HCT116 (cell line): ENCODE measurements around the gene RBMS1. TPM values are rescaled to one million over a fixed set of nuclear protein-coding genes. Genes with fewer than 3 reads are reported as not detected.

Source experiments
- ATAC-seq: fragments of 200-7000 bp; cut with Tn5 transposase; 2 replicates; pipeline ENCODE4 v1.9.1; 2020; ENCODE audit warnings: mild to moderate bottlenecking, moderate library complexity
- BruUV-seq: library from RNA; stranded (reverse); fragments of 400-500 nt; replicated peaks from 2 replicates; lab custom pipeline; 2021; lab: Mats Ljungman, UMichigan
- CTCF ChIA-PET: fragments of 300-600 bp; sonication (Branson Sonifier 250); formaldehyde crosslinking; loops from one replicate; lab custom pipeline; 2021; ENCODE audit warnings: antibody characterized with exemption; lab: Charles Lee
- POLR2A ChIA-PET: fragments of 300-600, 350-600 bp; sonication (Branson Sonifier 250); formaldehyde crosslinking; loops from one replicate; lab custom pipeline; 2021; ENCODE audit warnings: antibody characterized with exemption; lab: Charles Lee
- RAD21 ChIA-PET, 2 experiments: fragments of 300-600 bp; sonication (Branson Sonifier 250); formaldehyde crosslinking; loops; one replicate each; lab custom pipeline; 2023; ENCODE audit warnings: low total read pairs in 2 of 2; ENCODE audit not compliant: uncharacterized antibody in 2 of 2, unreplicated experiment in 2 of 2, low non-redundant PET in 1 of 2; lab: Charles Lee
- DNase-seq: peaks from one replicate; pipeline ENCODE4 v3.0.0-alpha.2; 2010; ENCODE audit warnings: low read depth, low spot score
- H2AFZ ChIP-seq: fragments of 200-600 bp; shearing (Covaris generic), sonication (generic); 2 replicates; pipeline ENCODE4 v1.6.1; 2017; ENCODE audit warnings: low read depth, mixed run types, mixed read lengths, antibody characterized with exemption, low read length; ENCODE audit not compliant: poor library complexity, severe bottlenecking
- H3K27ac ChIP-seq: 2 replicates; pipeline ENCODE4 v1.5.1; 2012; ENCODE audit warnings: low read depth, low read length
- H3K27me3 ChIP-seq: fragments of 200-600 bp; sonication (generic); 2 replicates; pipeline ENCODE4 v1.6.1; 2016; ENCODE audit warnings: mixed run types, low read length, mixed read lengths; ENCODE audit not compliant: insufficient read depth
- H3K36me3 ChIP-seq, 2 experiments: fragments of 200-500 bp in 1 of 2; fragments of 200-600 bp in 1 of 2; sonication (Bioruptor generic) in 1 of 2; sonication (generic) in 1 of 2; 2 replicates each; pipeline versions ENCODE4 v1.5.1 to v1.6.1; 2014 to 2016; ENCODE audit warnings: low read length in 2 of 2, inconsistent platforms in 1 of 2, mixed read lengths in 1 of 2, mixed run types in 1 of 2; ENCODE audit not compliant: insufficient read depth in 2 of 2, control insufficient read depth in 1 of 2
- H3K4me1 ChIP-seq, 2 experiments: fragments of 200-600 bp in 1 of 2; sonication (generic) in 1 of 2; 2 replicates each; pipeline versions ENCODE4 v1.5.1 to v1.6.1; 2012 to 2017; ENCODE audit warnings: low read length in 2 of 2, inconsistent platforms in 1 of 2, mild to moderate bottlenecking in 1 of 2, mixed read lengths in 1 of 2, mixed run types in 1 of 2, moderate library complexity in 1 of 2; ENCODE audit not compliant: insufficient read depth in 2 of 2, control insufficient read depth in 1 of 2
- H3K4me2 ChIP-seq: fragments of 200-600 bp; sonication (generic); 2 replicates; pipeline ENCODE4 v1.6.1; 2017; ENCODE audit warnings: mixed run types, low read length, mixed read lengths
- H3K4me3 ChIP-seq, 2 experiments: fragments of 200-600 bp in 1 of 2; sonication (generic) in 1 of 2; replicated peaks in 1 of 2; 2 replicates each; pipeline ENCODE4 v1.5.1; 2011 to 2016; ENCODE audit warnings: low read length in 2 of 2, control low read depth in 1 of 2, low read depth in 1 of 2, mild to moderate bottlenecking in 1 of 2, mixed read lengths in 1 of 2, mixed run types in 1 of 2
- H3K79me2 ChIP-seq: fragments of 200-600 bp; sonication (generic); 2 replicates; pipeline ENCODE4 v1.6.1; 2017; ENCODE audit warnings: mild to moderate bottlenecking, mixed run types, low read length, moderate library complexity, mixed read lengths; ENCODE audit not compliant: insufficient read depth
- H3K9ac ChIP-seq: fragments of 200-600 bp; sonication (generic); 2 replicates; pipeline ENCODE4 v1.6.1; 2016; ENCODE audit warnings: low read length, mixed read lengths
- H3K9me2 ChIP-seq: fragments of 200-600 bp; sonication (generic), shearing (Covaris generic); 2 replicates; pipeline ENCODE4 v1.6.1; 2017; ENCODE audit warnings: mixed run types, mild to moderate bottlenecking, moderate library complexity; ENCODE audit not compliant: insufficient read depth
- H3K9me3 ChIP-seq, 2 experiments: fragments of 200-500 bp in 1 of 2; fragments of 200-600 bp in 1 of 2; sonication (Bioruptor generic) in 1 of 2; sonication (generic) in 1 of 2; 2 replicates each; pipeline ENCODE4 v1.6.1; 2014 to 2017; ENCODE audit warnings: low read length in 2 of 2, mixed read lengths in 2 of 2, inconsistent platforms in 1 of 2, low read depth in 1 of 2, mild to moderate bottlenecking in 1 of 2, mixed run types in 1 of 2, moderate library complexity in 1 of 2; ENCODE audit not compliant: control insufficient read depth in 1 of 2, insufficient read depth in 1 of 2
- H4K20me1 ChIP-seq: fragments of 200-600 bp; sonication (generic), shearing (Covaris generic); 2 replicates; pipeline ENCODE4 v1.6.1; 2017; ENCODE audit warnings: mixed run types, mild to moderate bottlenecking, moderate library complexity; ENCODE audit not compliant: insufficient read depth
- CBX3 ChIP-seq: IDR thresholded peaks from 2 replicates; pipeline ENCODE4 v1.6.1; 2012; ENCODE audit warnings: low read depth
- CEBPB ChIP-seq: IDR thresholded peaks from 2 replicates; pipeline ENCODE4 v1.6.1; 2012; ENCODE audit warnings: low read depth
- EGR1 ChIP-seq: IDR thresholded peaks from 2 replicates; pipeline ENCODE4 v1.6.1; 2012; ENCODE audit warnings: low read depth
- ELF1 ChIP-seq: IDR thresholded peaks from 2 replicates; pipeline ENCODE4 v1.6.1; 2012; ENCODE audit warnings: low read depth, borderline replicate concordance
- EZH2 ChIP-seq: fragments of 200-600 bp; sonication (generic); IDR thresholded peaks from 2 replicates; pipeline ENCODE4 v1.6.1; 2017; ENCODE audit warnings: antibody characterized with exemption, mixed run types
- EZH2phosphoT487 ChIP-seq: fragments of 200-600 bp; IDR thresholded peaks from 2 replicates; pipeline ENCODE4 v1.6.1; 2018; ENCODE audit warnings: antibody characterized with exemption, borderline replicate concordance
- FOSL1 ChIP-seq: IDR thresholded peaks from 2 replicates; pipeline ENCODE4 v1.6.1; 2012; ENCODE audit warnings: low read depth
- JUND ChIP-seq: IDR thresholded peaks from 2 replicates; pipeline ENCODE4 v1.6.1; 2012
- MAX ChIP-seq: IDR thresholded peaks from 2 replicates; pipeline ENCODE4 v1.6.1; 2012
- POLR2A ChIP-seq: IDR thresholded peaks from 2 replicates; pipeline ENCODE4 v1.7.0; 2011; ENCODE audit warnings: borderline replicate concordance; ENCODE audit not compliant: insufficient read depth, insufficient read length; ENCODE audit errors: extremely low read depth
- RAD21 ChIP-seq: IDR thresholded peaks from 2 replicates; pipeline ENCODE4 v1.6.1; 2012; ENCODE audit warnings: low read depth, mild to moderate bottlenecking
- SRF ChIP-seq: IDR thresholded peaks from 2 replicates; pipeline ENCODE4 v1.6.1; 2012; ENCODE audit warnings: low read depth
- TCF7L2 ChIP-seq: IDR thresholded peaks from 2 replicates; pipeline ENCODE4 v1.7.0; 2011; ENCODE audit warnings: borderline replicate concordance, inconsistent platforms; ENCODE audit not compliant: insufficient read depth, insufficient read length; ENCODE audit errors: extremely low read depth
- YY1 ChIP-seq: IDR thresholded peaks from 2 replicates; pipeline ENCODE4 v1.6.1; 2011; ENCODE audit warnings: low read length, low read depth, moderate library complexity, mild to moderate bottlenecking; ENCODE audit not compliant: insufficient replicate concordance; ENCODE audit errors: extremely low read depth
- ZBTB33 ChIP-seq: IDR thresholded peaks from 2 replicates; pipeline ENCODE4 v1.6.1; 2011; ENCODE audit warnings: mild to moderate bottlenecking, low read length, moderate library complexity; ENCODE audit not compliant: insufficient replicate concordance; ENCODE audit errors: extremely low read depth
- intact Hi-C: fragments of 100-400 bp; cut with micrococcal nuclease; formaldehyde crosslinking; loops from 2 replicates; pipeline ENCODE4 v1.10.0; 2022
- total RNA-seq: library from RNA; stranded (reverse); gene quantifications from one replicate; pipeline ENCODE4 v1.2.1, GENCODE V29; 2021; ENCODE audit not compliant: unreplicated experiment
- TF ChIP-seq, protein P1 (sequence below), 3 experiments: fragments of 200-600 bp in 1 of 3; sonication (generic) in 1 of 3; IDR thresholded peaks in 2 of 3; conservative IDR thresholded peaks in 1 of 3; 2 replicates each; pipeline ENCODE4 v1.5.1; 2012 to 2017; ENCODE audit warnings: low read depth in 2 of 3, low read length in 2 of 3, antibody characterized with exemption in 1 of 3, borderline replicate concordance in 1 of 3, control low read depth in 1 of 3, mild to moderate bottlenecking in 1 of 3, mixed read lengths in 1 of 3, mixed run types in 1 of 3, moderate library complexity in 1 of 3; ENCODE audit not compliant: insufficient read depth in 1 of 3
- TF ChIP-seq, protein P2 (sequence below): IDR thresholded peaks from 2 replicates; pipeline ENCODE4 v1.6.1; 2012; ENCODE audit warnings: low read depth

RBMS1 gene
- total RNA-seq, 1 experiment from 2014 or later = 17.6 TPM

- H3K36me3 ChIP-seq = no peaks in the 10 kb centered on the region
- POLR2A ChIA-PET = no interaction called here
Measured at GRCh38 chr2:160427629-160428404, 65.8 kb downstream of the RBMS1 start.

More at GRCh38 chr2:160427629-160428404, 65.8 kb downstream of the RBMS1 start:
- Histone ChIP-seq H3K9ac (no peak overlapping the region), H3K79me2 (no peaks in the 10 kb centered on the region), H3K9me2 (no peaks in the 10 kb centered on the region), H3K4me3 (no peak overlapping the region), H3K9me3 (no peaks in the 10 kb centered on the region), H3K4me2 (no peak overlapping the region), H3K27me3 (no peaks in the 10 kb centered on the region), H3K27ac (no peak overlapping the region), H3K4me1 (peaks cover 9 to 13% of the 10 kb centered on the region in 2 experiments), H4K20me1 (no peaks in the 10 kb centered on the region), H2AFZ (no peak overlapping the region)
- CTCF ChIA-PET = interaction anchor here (1.2 to 2.2 kb wide), 7 partner anchors 8 to 567 kb away, joined by 4 to 11 read pairs (median 6); no protein-coding TSS in a partner anchor
- intact Hi-C loops = loop anchor here (2.0 kb wide), 1 partner anchor 491 kb away; no protein-coding TSS in a partner anchor
- ATAC-seq (no peak), DNase-seq (no peak)
- TF ChIP-seq EGR1 (no peak), SRF (no peak), ELF1 (no peak), FOSL1 (no peak), JUND (no peak), ZBTB33 (no peak), CEBPB (no peak), MAX (no peak), EZH2phosphoT487 (no peak), EZH2 (no peak), RAD21 (no peak), YY1 (no peak), CBX3 (no peak), POLR2A (no peak), TCF7L2 (no peak)
- TF ChIP-seq, protein P1, sequence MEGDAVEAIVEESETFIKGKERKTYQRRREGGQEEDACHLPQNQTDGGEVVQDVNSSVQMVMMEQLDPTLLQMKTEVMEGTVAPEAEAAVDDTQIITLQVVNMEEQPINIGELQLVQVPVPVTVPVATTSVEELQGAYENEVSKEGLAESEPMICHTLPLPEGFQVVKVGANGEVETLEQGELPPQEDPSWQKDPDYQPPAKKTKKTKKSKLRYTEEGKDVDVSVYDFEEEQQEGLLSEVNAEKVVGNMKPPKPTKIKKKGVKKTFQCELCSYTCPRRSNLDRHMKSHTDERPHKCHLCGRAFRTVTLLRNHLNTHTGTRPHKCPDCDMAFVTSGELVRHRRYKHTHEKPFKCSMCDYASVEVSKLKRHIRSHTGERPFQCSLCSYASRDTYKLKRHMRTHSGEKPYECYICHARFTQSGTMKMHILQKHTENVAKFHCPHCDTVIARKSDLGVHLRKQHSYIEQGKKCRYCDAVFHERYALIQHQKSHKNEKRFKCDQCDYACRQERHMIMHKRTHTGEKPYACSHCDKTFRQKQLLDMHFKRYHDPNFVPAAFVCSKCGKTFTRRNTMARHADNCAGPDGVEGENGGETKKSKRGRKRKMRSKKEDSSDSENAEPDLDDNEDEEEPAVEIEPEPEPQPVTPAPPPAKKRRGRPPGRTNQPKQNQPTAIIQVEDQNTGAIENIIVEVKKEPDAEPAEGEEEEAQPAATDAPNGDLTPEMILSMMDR (IDR thresholded peaks at IDR 0.05 in 2 of 3, conservative IDR thresholded peaks at IDR 0.05 in 1 of 3; ENCODE audit: borderline replicate concordance in 1 of 3, insufficient read depth in 1 of 3, low read depth in 2 of 3, low read length in 2 of 3) = no peak
- TF ChIP-seq, protein P2, sequence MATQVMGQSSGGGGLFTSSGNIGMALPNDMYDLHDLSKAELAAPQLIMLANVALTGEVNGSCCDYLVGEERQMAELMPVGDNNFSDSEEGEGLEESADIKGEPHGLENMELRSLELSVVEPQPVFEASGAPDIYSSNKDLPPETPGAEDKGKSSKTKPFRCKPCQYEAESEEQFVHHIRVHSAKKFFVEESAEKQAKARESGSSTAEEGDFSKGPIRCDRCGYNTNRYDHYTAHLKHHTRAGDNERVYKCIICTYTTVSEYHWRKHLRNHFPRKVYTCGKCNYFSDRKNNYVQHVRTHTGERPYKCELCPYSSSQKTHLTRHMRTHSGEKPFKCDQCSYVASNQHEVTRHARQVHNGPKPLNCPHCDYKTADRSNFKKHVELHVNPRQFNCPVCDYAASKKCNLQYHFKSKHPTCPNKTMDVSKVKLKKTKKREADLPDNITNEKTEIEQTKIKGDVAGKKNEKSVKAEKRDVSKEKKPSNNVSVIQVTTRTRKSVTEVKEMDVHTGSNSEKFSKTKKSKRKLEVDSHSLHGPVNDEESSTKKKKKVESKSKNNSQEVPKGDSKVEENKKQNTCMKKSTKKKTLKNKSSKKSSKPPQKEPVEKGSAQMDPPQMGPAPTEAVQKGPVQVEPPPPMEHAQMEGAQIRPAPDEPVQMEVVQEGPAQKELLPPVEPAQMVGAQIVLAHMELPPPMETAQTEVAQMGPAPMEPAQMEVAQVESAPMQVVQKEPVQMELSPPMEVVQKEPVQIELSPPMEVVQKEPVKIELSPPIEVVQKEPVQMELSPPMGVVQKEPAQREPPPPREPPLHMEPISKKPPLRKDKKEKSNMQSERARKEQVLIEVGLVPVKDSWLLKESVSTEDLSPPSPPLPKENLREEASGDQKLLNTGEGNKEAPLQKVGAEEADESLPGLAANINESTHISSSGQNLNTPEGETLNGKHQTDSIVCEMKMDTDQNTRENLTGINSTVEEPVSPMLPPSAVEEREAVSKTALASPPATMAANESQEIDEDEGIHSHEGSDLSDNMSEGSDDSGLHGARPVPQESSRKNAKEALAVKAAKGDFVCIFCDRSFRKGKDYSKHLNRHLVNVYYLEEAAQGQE = no peak
- BruUV-seq = no TSS peak
- RAD21 ChIA-PET = no interaction called here
